ENCODE data around the gene FUZ.

- TF ChIP-seq CTCF (IDR thresholded peaks at IDR 0.05; ENCODE audit: low read depth, low read length, missing input control) (no peak), YY1 (IDR thresholded peaks at IDR 0.05) (no peak), RAD21 (IDR thresholded peaks at IDR 0.05) (no peak), ATF3 (IDR thresholded peaks at IDR 0.05) (no peak), MAX (IDR thresholded peaks at IDR 0.05) (no peak), TAF1 (conservative IDR thresholded peaks at IDR 0.05) (no peak), ZBTB33 (IDR thresholded peaks at IDR 0.05) (no peak), GABPA (IDR thresholded peaks at IDR 0.05 in 1 of 2, conservative IDR thresholded peaks at IDR 0.05 in 1 of 2) (no peak), JUND (IDR thresholded peaks at IDR 0.05) (no peak), REST (IDR thresholded peaks at IDR 0.05) (no peak)
Measured at GRCh38 chr19:49779731-49780555, 33.1 kb downstream of the FUZ start.

Data from liver (tissue), 3 donors.